Stimulated activated naive B cell treated with anti-CD40 and anti-IgM and Interleukin-4, amounts not matched to agents 10 μg/mL and 1 μg/mL and 100 μg/mL, for 72 hours (primary cell): ENCODE measurements around the gene SLC18B1.
A peak's percentile ranks its signal among the peaks of the same experiment; 100 is the strongest.

Experiments
- ATAC-seq, 2 donors: fragments of 150-1000 bp; cut with Tn5 transposase; replicated peaks; 2 replicates each; pipeline ENCODE4 v1.10.0; 2021; ENCODE audit warnings: moderate library complexity in 1 of 2
- DNase-seq: peaks from one replicate; pipeline ENCODE4 v3.0.0; 2021
- H3K27ac Mint-ChIP-seq: one replicate; pipeline ENCODE4 v1.8.0; 2022; ENCODE audit warnings: mild to moderate bottlenecking, mixed read lengths
- H3K27me3 Mint-ChIP-seq, 2 donors: one replicate each; pipeline ENCODE4 v1.8.0; 2022; ENCODE audit warnings: mixed read lengths in 2 of 2
- H3K36me3 Mint-ChIP-seq, 2 donors: one replicate each; pipeline ENCODE4 v1.8.0; 2022; ENCODE audit warnings: mixed read lengths in 2 of 2, mild to moderate bottlenecking in 1 of 2
- H3K4me1 Mint-ChIP-seq, 2 donors: one replicate each; pipeline ENCODE4 v1.8.0; 2022; ENCODE audit warnings: mixed read lengths in 2 of 2, mild to moderate bottlenecking in 1 of 2
- H3K4me3 Mint-ChIP-seq, 2 donors: one replicate each; pipeline ENCODE4 v1.8.0; 2022; ENCODE audit warnings: mild to moderate bottlenecking in 2 of 2, mixed read lengths in 2 of 2, moderate library complexity in 1 of 2
- H3K9me3 Mint-ChIP-seq, 2 donors: one replicate each; pipeline ENCODE4 v1.8.0; 2022; ENCODE audit warnings: mixed read lengths in 2 of 2, mild to moderate bottlenecking in 1 of 2

The SLC18B1 gene

DNA sequence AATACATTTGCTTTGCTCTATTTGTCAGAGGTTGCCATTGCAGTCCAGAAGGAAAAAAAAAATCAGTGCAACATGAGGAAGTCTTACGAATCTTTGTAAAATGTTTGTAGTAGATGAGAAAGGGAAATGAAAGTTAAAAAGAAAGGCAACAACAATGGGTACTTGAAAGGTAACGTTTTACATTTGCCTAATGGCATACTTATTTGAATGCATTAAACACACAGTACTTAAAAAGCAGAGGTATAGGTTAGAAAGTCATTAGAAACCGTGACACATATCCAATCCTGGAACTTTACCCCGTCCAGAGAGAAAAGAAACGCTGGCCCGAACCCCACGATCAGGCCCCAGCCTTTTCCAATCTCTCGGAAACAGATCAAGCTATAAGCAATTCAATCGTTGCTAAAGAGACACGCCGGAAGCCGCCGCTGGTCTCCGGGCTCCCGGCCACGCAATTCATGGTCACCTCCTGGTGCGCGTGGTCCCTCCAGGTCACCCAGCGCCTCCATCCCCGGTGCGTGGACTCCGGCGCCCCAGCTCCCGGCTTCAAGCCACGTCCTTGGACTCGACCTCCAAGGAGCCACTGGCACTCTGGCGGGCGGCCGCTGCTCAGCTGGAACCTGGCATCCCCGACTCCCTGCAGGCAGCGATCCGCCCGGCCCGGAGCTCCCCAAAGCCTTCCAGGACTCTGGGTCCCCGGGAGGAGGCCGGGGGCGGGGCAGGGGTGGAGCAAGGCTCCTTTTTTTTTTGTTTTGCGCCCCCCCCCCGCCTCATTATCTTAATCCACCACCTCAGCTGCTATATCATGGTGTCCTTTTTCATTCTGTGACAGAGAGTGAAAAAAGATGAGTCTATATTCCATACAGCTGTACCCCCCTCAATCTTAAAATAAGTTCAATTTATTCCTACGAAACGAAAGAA, at the start of gene SLC18B1:
Gene SLC18B1, minus strand, starts transcription at position 687 of the 918 bp plus-strand sequence. Its CDS starts 181 bp downstream, at position 506.
- ATAC-seq: peak; percentile 63 to 66
- Mint-ChIP-seq H3K4me1 (peaks cover 5% of the 10 kb centered on the region in 2 donors), H3K27me3 (no peaks in the 10 kb centered on the region), H3K9me3 (no peaks in the 10 kb centered on the region), H3K36me3 (peaks cover 3 to 7% of the 10 kb centered on the region in 2 donors), H3K27ac (no peak within 1 kb of the TSS), H3K4me3 (peak within 1 kb of the TSS in 1 of 2 donors; percentile 55)
- peak; percentile 30 for DNase-seq

DNA sequence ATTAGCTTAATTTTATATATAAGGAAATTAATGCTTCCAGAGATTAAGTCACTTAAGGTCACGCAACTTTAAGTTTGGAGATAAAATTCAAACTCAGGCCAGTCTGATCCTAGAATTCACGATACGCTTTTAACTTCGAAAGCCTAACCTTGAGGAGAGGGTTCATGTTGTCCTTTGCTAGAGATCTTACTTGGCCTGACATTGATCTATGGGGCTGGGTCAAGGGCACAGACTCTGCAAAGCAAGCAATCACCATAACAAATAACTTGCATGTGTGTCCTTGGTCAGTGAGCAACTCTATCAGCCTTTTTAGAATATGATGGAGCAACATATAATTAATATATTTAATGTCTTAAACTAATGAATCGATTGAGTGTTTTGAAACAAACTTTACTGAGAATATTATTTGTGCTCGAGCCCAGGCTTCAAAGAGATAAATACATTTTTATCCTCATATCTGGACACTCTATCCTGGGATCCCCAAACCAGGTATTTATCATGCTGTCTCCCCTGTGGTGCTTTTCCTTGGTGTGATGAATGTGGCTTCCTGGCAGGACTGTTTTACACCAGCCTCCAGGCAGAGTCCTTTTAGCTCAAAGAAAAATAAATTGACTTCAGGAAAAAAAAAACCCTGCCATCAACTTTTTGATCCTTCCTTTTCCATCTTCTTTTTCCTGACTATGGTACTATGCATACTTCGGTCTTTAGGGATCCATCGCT, 45.0 kb upstream of the SLC18B1 start:
- Mint-ChIP-seq H3K9me3 (peaks cover 0 to 2% of the 10 kb centered on the region in 2 donors), H3K27ac (no peak overlapping the region), H3K36me3 (no peaks in the 10 kb centered on the region), H3K27me3 (peaks cover 9 to 12% of the 10 kb centered on the region in 2 donors), H3K4me1 (no peaks in the 10 kb centered on the region), H3K4me3 (no peak overlapping the region)
- DNase-seq (no peak), ATAC-seq (no peak)

DNA sequence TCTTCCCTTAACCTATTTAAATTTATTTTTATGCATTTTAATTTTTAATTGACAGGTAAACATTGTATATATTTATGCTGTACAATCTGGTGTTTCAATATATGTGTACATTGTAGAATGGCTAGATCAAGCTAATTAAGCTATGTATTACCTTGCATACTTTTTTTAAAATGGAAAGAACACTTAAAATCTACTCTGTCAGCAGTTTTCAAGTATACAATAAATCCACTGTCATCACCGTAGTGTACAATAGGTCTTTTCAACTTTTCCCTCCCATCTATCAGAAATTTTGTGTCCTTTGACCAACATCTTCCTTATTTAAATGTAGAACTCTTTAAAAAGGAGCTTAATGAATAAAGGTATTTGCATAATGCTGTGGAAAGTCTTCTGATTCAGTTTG, 43.5 kb upstream of the SLC18B1 start:
- H3K4me1 Mint-ChIP-seq: no peaks in the 10 kb centered on the region
- ATAC-seq (no peak), DNase-seq (no peak)
- H3K9me3 Mint-ChIP-seq: peaks cover 0 to 2% of the 10 kb centered on the region in 2 donors
- no peak overlapping the region for H3K4me3 Mint-ChIP-seq
- peaks cover 11 to 12% of the 10 kb centered on the region in 2 donors for H3K27me3 Mint-ChIP-seq
- no peak overlapping the region for H3K27ac Mint-ChIP-seq
- H3K36me3 Mint-ChIP-seq: no peaks in the 10 kb centered on the region

DNA sequence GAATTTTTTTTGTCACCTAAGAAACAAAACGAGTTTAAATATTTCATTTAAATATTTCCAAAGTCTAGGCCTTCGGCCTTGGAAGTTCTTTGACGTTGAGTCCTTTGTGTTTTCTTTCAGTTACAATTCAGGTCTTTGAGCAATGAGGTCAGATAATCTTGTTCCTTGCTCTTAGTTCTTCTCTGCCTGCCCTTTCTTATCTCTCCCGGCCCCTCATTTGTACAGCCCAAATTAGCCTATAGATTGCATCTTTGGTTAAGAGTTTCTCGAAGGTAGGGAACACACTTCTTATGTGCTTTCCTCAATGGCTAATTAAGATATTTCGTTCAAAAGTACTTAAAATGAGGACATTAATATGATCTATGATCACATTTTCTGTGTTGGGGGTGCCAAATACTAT, 34.5 kb upstream of the SLC18B1 start:
- peaks cover 9% of the 10 kb centered on the region in 2 donors for H3K27me3 Mint-ChIP-seq
- no peaks in the 10 kb centered on the region for H3K4me1 Mint-ChIP-seq
- no peak for ATAC-seq
- DNase-seq: no peak
- H3K27ac Mint-ChIP-seq: no peak overlapping the region
- H3K36me3 Mint-ChIP-seq: peaks cover 0 to 4% of the 10 kb centered on the region in 2 donors
- H3K4me3 Mint-ChIP-seq: no peak overlapping the region
- no peaks in the 10 kb centered on the region for H3K9me3 Mint-ChIP-seq

DNA sequence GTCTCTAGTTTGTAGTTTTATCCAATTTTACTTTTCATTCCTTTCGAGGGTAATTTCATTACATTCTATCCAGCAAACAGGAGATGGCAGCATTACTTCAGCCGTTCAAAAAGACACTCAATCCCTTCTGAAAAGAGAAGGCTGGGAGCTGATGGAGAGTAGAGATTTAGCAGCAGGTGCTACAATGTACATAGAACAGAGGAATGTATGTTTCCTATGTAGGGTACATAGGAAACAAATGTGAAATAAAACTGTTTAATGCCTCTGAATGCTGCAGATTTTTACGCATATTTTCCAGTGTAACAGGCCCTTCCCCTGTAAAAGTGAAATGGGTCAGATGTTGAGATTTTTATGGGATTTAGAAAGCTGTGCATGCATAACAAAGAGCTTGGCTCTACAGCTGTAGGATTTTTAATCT, 31.9 kb upstream of the SLC18B1 start:
- no peaks in the 10 kb centered on the region for H3K36me3 Mint-ChIP-seq
- DNase-seq: no peak
- ATAC-seq: peak; percentile 39 to 41
- no peaks in the 10 kb centered on the region for H3K4me1 Mint-ChIP-seq
- H3K4me3 Mint-ChIP-seq: no peak overlapping the region
- peaks cover 0 to 2% of the 10 kb centered on the region in 2 donors for H3K27me3 Mint-ChIP-seq
- H3K27ac Mint-ChIP-seq: no peak overlapping the region
- H3K9me3 Mint-ChIP-seq: no peaks in the 10 kb centered on the region

DNA sequence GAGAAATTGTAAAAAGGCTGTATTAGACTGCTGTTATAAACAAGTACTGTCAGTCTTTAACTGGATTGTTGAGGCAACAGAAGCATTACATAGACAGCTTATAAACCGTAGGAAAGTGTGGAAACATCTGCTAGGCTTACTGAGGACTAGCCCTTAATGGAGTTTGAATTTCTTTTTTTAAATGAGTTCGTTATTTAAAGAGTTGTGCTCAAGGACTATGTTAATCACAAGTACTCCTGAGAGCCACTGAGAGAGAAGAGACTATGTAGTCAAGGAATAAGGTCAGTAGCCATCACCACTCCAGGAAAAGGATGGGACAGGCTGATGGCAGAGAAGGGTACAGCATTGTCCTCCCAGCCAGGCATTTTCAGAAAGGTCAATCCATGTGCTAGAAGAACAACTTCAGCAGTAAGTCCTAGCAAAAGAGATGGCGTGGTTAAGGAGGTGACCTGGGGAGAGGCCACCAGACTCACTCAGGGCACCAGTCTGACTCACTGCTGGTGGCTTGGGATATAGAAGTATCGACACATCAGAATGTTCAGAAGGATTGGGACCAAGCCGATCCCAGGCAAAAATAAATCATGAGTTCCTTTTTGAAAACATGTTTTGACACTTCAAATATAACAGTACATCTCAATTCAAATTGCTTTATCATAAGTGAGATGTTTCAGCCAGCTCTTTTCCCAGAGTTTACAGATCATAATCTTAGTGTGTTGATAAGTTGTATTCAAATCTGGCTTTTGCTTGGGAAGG, 22.4 kb upstream of the SLC18B1 start:
- H3K9me3 Mint-ChIP-seq: no peaks in the 10 kb centered on the region
- H3K27ac Mint-ChIP-seq: peak overlapping the region; percentile 65
- ATAC-seq (peak; percentile 12 to 24), DNase-seq (no peak)
- no peaks in the 10 kb centered on the region for H3K27me3 Mint-ChIP-seq
- H3K4me3 Mint-ChIP-seq: no peak overlapping the region
- peaks cover 40 to 41% of the 10 kb centered on the region in 2 donors for H3K36me3 Mint-ChIP-seq
- H3K4me1 Mint-ChIP-seq: peaks cover 26 to 43% of the 10 kb centered on the region in 2 donors

DNA sequence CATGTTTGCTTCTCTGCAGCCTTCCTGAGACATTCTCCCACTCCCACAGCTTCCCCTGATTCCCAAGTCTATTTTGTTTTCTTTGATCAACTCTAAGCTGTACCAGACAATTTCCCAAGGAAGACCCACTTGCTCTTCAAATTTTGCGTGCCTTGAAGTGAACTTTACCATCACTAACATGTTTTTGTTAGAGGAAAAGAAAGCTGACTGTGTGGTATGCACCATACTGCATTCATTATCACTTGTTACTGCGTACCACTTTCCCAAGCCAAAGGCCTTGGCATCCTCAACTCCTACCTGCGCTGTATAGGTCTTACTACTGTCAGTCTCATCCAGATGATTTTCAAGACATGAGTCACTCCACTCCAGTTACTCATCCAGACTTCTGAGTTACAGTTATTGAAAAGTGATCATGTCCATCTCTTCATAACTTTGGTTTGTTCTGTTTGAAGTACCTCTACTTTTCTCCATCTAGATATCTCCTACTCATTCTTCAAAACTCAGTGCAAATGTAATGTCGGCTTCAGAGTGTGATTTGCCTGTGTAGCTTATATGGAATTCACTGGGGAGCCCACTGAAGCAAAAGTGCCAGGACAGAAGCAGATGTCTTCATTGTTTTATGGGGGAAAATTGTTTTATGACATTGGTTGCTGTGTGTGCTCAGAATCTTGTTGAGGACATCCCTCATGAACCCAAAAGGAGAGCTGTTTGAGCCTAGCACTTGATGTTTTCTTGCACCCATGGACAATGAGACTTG, 21.1 kb upstream of the SLC18B1 start:
- Mint-ChIP-seq H3K27ac (peak overlapping the region; percentile 65), H3K36me3 (peaks cover 52 to 53% of the 10 kb centered on the region in 2 donors), H3K27me3 (no peaks in the 10 kb centered on the region), H3K4me3 (peak overlapping the region; percentile 4 to 18), H3K4me1 (peaks cover 28 to 45% of the 10 kb centered on the region in 2 donors), H3K9me3 (no peaks in the 10 kb centered on the region)
- ATAC-seq: peak in 1 of 2 donors; percentile 9
- DNase-seq: no peak

DNA sequence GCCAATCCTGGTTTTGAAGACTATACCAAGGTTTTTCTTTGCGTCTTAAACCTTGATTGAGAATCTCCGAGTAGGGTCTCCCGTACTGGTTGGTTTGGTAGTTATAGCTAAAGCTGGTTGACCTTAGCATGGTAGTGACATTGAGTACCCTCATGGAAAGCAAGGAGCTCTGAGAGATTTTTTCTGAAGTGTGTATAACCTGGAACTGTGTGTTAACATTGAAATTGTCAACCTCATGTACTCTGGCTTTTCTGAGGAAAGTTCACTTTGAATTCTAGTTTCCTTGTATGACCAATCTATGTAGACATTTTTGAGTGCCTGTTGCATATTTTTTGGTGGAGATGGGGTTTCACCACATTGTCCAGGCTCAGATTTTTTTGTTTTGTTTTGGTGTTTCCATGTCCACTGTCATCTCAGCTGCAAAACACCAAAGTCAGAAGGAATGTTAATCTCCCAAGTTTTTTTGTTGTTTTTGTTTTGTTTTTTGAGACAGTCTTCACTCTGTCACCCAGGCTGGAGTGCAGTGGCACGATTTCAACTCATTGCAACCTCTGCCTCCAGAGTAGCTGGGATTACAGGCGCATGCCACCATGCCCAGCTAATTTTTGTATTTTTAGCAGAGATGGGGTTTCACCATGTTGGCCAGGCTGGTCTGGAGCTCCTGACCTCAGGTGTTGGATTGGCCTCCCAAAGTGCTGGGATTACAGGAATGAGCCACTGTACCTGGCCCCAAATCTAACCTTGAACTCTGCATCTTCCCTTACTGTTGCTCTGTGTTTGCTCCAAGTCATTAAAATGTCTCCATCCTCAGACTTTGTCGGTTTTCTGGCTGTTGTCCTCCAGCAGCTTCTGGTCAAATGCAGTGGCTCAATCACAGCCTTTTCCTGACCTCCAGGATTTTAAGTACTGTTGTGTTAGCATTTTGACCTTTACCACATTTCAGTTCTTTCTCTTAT, 20.2 kb upstream of the SLC18B1 start:
- no peaks in the 10 kb centered on the region for H3K27me3 Mint-ChIP-seq
- H3K4me3 Mint-ChIP-seq: peak overlapping the region; percentile 18 to 33
- ATAC-seq: no peak
- H3K9me3 Mint-ChIP-seq: no peaks in the 10 kb centered on the region
- peaks cover 27 to 53% of the 10 kb centered on the region in 2 donors for H3K4me1 Mint-ChIP-seq
- peaks cover 57 to 62% of the 10 kb centered on the region in 2 donors for H3K36me3 Mint-ChIP-seq
- no peak for DNase-seq
- H3K27ac Mint-ChIP-seq: peak overlapping the region; percentile 65

DNA sequence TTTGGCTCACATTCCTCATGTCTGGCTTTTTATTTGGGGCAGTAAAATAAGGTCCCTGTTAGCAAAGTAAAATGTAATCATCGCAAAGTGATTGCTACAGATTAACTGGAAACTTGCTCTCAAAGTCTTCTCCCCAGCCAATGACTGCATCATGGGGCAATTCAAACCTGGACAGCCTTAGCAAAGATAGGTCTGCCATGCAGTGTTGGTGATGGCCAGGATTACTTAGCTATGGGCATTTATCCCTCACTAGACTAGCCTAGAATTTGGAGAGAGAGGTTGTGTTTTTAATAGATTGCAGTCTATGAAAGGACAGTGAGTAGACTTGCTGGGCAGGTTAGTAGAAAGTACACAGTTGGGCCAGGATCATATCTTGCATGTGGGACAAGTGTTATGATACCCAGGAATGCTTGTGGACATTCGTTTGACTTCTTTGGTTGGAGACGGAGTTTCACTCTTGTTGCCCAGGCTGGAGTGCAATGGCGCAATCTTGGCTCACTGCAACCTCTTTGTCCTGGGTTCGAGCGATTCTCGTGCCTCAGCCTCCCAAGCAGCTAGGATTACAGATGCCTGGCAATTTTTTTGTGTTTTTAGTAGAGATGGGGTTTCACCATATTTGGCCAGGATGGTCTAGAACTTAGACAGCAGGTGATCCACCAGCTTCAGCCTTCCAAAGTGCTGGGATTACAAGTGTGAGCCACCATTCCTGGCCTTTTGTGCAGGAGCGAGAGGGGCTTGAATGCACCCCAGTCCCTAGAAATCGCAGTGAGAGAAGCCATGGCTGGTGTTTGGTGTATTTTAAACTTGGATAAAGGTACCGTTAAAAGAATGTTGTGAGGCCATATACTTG, 19.3 kb upstream of the SLC18B1 start:
- peaks cover 57 to 64% of the 10 kb centered on the region in 2 donors for H3K36me3 Mint-ChIP-seq
- peak overlapping the region; percentile 65 for H3K27ac Mint-ChIP-seq
- H3K4me1 Mint-ChIP-seq: peaks cover 28 to 57% of the 10 kb centered on the region in 2 donors

DNA sequence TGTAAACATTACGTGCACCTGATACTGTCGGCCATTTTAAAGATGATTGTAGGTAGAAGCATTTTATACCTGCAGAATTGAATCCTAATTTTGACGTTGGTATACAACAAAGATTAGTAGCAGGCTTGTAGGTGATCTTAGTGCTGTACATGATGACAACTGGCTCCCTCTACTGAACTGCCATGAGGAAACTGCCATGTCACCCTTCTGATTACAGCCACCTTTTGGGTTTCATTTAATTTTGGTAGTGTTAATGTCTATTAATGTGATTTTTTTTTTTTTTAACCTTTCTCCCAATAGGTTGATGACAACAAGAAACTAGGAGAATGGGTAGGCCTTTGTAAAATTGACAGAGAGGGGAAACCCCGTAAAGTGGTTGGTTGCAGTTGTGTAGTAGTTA, 18.2 kb upstream of the SLC18B1 start:
- peaks cover 57 to 64% of the 10 kb centered on the region in 2 donors for H3K36me3 Mint-ChIP-seq
- H3K4me1 Mint-ChIP-seq: peaks cover 30 to 61% of the 10 kb centered on the region in 2 donors
- no peaks in the 10 kb centered on the region for H3K27me3 Mint-ChIP-seq
- DNase-seq (no peak), ATAC-seq (no peak)
- H3K9me3 Mint-ChIP-seq: no peaks in the 10 kb centered on the region
- peak overlapping the region; percentile 99 to 100 for H3K4me3 Mint-ChIP-seq
- peak overlapping the region; percentile 100 for H3K27ac Mint-ChIP-seq

More for the DNA sequence above, 19.3 kb upstream of the SLC18B1 start:
- ATAC-seq: no peak
- peak overlapping the region; percentile 39 to 56 for H3K4me3 Mint-ChIP-seq
- no peak for DNase-seq
- H3K9me3 Mint-ChIP-seq: no peaks in the 10 kb centered on the region
- H3K27me3 Mint-ChIP-seq: no peaks in the 10 kb centered on the region

DNA sequence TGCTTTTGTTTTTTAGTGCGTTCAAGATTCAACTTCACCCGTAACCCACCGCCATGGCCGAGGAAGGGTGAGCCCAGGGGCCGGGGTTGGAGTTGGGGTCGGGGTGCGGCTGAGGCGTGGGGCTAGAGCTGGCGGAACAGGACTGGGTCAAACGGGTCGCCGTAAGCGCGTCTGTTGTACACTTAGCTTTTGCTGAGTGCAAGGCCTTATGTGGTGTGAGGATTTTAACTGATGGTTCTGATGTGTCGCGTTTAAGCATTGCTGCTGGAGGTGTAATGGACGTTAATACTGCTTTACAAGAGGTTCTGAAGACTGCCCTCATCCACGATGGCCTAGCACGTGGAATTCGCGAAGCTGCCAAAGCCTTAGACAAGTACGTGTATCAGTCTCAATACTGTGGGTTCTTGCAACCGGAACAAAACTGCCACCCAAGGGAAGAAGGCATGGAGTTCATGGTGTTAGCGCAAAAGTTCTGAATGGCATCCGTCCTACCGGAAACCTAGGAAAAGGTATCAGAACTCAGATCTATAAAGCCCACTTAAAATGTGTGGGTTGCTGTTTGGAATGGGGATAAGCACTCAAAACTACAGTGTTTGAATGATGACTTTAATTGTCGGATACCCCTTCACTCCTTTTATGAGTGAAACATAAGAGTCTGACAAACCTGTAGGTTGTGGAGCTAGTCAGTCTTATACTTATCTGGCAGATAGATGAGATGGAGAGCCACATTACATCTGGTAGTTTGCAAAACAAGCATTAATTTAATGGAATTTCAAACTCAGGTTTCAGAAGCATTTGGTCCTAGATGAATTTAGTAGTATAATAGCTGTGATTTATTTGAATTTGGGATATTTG, 16.5 kb upstream of the SLC18B1 start:
- Mint-ChIP-seq H3K4me3 (peak overlapping the region; percentile 99 to 100), H3K27me3 (no peaks in the 10 kb centered on the region), H3K27ac (peak overlapping the region; percentile 100), H3K9me3 (no peaks in the 10 kb centered on the region), H3K36me3 (peaks cover 56 to 64% of the 10 kb centered on the region in 2 donors), H3K4me1 (peaks cover 30 to 56% of the 10 kb centered on the region in 2 donors)
- DNase-seq (no peak), ATAC-seq (peak; percentile 4 to 8)
